Spleen (tissue), 7 donors: Measurements from ENCODE around the gene GRIK3.

Source experiments
- CTCF ChIP-seq, 11 experiments: fragments of 200-600 bp in 7 of 11; fragments of 450-650 bp in 4 of 11; sonication (generic) in 4 of 11; IDR thresholded peaks in 8 of 11; conservative IDR thresholded peaks in 3 of 11; 1 replicate in 7 of 11; 2 replicates in 4 of 11; pipeline versions ENCODE4 v1.4.0 to v1.8.0; 2016 to 2021; ENCODE audit warnings: antibody characterized with exemption in 11 of 11, inconsistent platforms in 4 of 11, mild to moderate bottlenecking in 1 of 11
- POLR2AphosphoS5 ChIP-seq, 3 donors: sonication (generic); formaldehyde crosslinking; IDR thresholded peaks; one replicate each; pipeline ENCODE4 v1.5.1; 2017; ENCODE audit warnings: antibody characterized with exemption in 3 of 3
- donor health status: DM: no; HTN: no; CAD: no; lungs with moderate emphysema.
- donor health status: DM: no; HTN: no; CAD: no.
- donor health status: DM: no; HTN: no; CAD: no.

- TF ChIP-seq CTCF (IDR thresholded peaks at IDR 0.05 in 8 of 11, conservative IDR thresholded peaks at IDR 0.05 in 3 of 11): no peak
- no peak for TF ChIP-seq POLR2AphosphoS5 (IDR thresholded peaks at IDR 0.05)
These were observed 144.7 kb downstream of the GRIK3 start for GRCh38 chr1:36889478-36890226.
